SK-N-SH (cell line): ENCODE results near the gene COP1. TPM values are rescaled to one million over a fixed set of nuclear protein-coding genes. Genes with fewer than 3 reads are reported as not detected.

Experiments used
- CTCF ChIA-PET: fragments of 300-600, 350-600 bp; formaldehyde crosslinking; extraction: SDS; loops from one replicate; lab custom pipeline; 2021; lab: Yijun Ruan, JAX
- POLR2A ChIA-PET: fragments of 350-600 bp; sonication (Branson Sonifier 250); formaldehyde crosslinking; extraction: SDS; loops from one replicate; lab custom pipeline; 2020; ENCODE audit warnings: antibody characterized with exemption, inconsistent platforms; lab: Yijun Ruan, JAX
- DNase-seq: peaks from one replicate; pipeline ENCODE4 v3.0.0; 2012
- H2AFZ ChIP-seq: fragments of 200-600 bp; sonication (generic); 2 replicates; pipeline ENCODE4 v1.8.1; 2016; ENCODE audit warnings: antibody characterized with exemption, mild to moderate bottlenecking, low read depth
- H3F3A ChIP-seq: fragments of 200-600 bp; sonication (generic); replicated peaks from 2 replicates; pipeline ENCODE3; 2016; ENCODE audit warnings: antibody characterized with exemption, mild to moderate bottlenecking; ENCODE audit not compliant: insufficient read depth
- H3K27ac ChIP-seq, 2 experiments: fragments of 200-500 bp in 1 of 2; fragments of 200-600 bp in 1 of 2; sonication (Bioruptor generic) in 1 of 2; sonication (generic), shearing (Covaris generic) in 1 of 2; 2 replicates each; pipeline versions ENCODE4 v1.5.1 to v1.6.1; 2014 to 2016; ENCODE audit warnings: low read depth in 2 of 2, inconsistent platforms in 1 of 2, low read length in 1 of 2, mild to moderate bottlenecking in 1 of 2, mixed read lengths in 1 of 2
- H3K27me3 ChIP-seq: fragments of 200-600 bp; sonication (generic), shearing (Covaris generic); 2 replicates; pipeline ENCODE4 v1.6.1; 2016; ENCODE audit warnings: mixed run types; ENCODE audit not compliant: insufficient read depth
- H3K36me3 ChIP-seq, 2 experiments: fragments of 200-500 bp in 1 of 2; fragments of 200-600 bp in 1 of 2; sonication (Bioruptor generic) in 1 of 2; sonication (generic) in 1 of 2; replicated peaks in 1 of 2; 2 replicates each; pipeline versions ENCODE3 to v1.5.1; 2014 to 2016; ENCODE audit warnings: low read length in 1 of 2, mild to moderate bottlenecking in 1 of 2; ENCODE audit not compliant: insufficient read depth in 2 of 2, control insufficient read depth in 1 of 2
- H3K4me1 ChIP-seq, 2 experiments: fragments of 200-500 bp in 1 of 2; fragments of 200-600 bp in 1 of 2; sonication (Bioruptor generic) in 1 of 2; sonication (generic), shearing (Covaris generic) in 1 of 2; 2 replicates each; pipeline versions ENCODE4 v1.5.1 to v1.6.1; 2014 to 2016; ENCODE audit warnings: low read depth in 1 of 2, low read length in 1 of 2, mixed run types in 1 of 2; ENCODE audit not compliant: insufficient read depth in 2 of 2, control insufficient read depth in 1 of 2
- H3K4me2 ChIP-seq: fragments of 200-600 bp; sonication (generic), shearing (Covaris generic); 2 replicates; pipeline ENCODE4 v1.6.1; 2017; ENCODE audit warnings: mixed run types
- H3K4me3 ChIP-seq, 2 experiments: fragments of 200-500 bp in 1 of 2; fragments of 200-600 bp in 1 of 2; sonication (Bioruptor generic) in 1 of 2; sonication (generic), shearing (Covaris generic) in 1 of 2; 2 replicates each; pipeline versions ENCODE4 v1.5.1 to v1.8.1; 2014 to 2016; ENCODE audit warnings: low read depth in 2 of 2, inconsistent platforms in 1 of 2, low read length in 1 of 2, mild to moderate bottlenecking in 1 of 2, mixed read lengths in 1 of 2, moderate library complexity in 1 of 2
- H3K79me2 ChIP-seq: fragments of 200-600 bp; sonication (generic); 2 replicates; pipeline ENCODE4 v1.8.1; 2017; ENCODE audit warnings: mild to moderate bottlenecking; ENCODE audit not compliant: insufficient read depth
- H3K9ac ChIP-seq: fragments of 200-600 bp; sonication (generic); 2 replicates; pipeline ENCODE4 v1.6.1; 2017; ENCODE audit warnings: mixed run types
- H3K9me2 ChIP-seq: fragments of 200-600 bp; sonication (generic); 2 replicates; pipeline ENCODE4 v1.6.1; 2017; ENCODE audit warnings: mixed run types
- H3K9me3 ChIP-seq: fragments of 200-600 bp; sonication (generic); 2 replicates; pipeline ENCODE4 v1.6.1; 2017; ENCODE audit warnings: mixed run types, mild to moderate bottlenecking, moderate library complexity
- H4K20me1 ChIP-seq: fragments of 200-600 bp; sonication (generic); 2 replicates; pipeline ENCODE4 v1.6.1; 2017; ENCODE audit warnings: mild to moderate bottlenecking, mixed run types; ENCODE audit not compliant: insufficient read depth
- ELF1 ChIP-seq: IDR thresholded peaks from 2 replicates; pipeline ENCODE4 v1.4.0; 2012
- EP300 ChIP-seq, 2 experiments: IDR thresholded peaks; 2 replicates each; pipeline versions ENCODE4 v1.4.0 to v1.6.1; 2012; ENCODE audit warnings: borderline replicate concordance in 1 of 2, low read depth in 1 of 2, low read length in 1 of 2
- EZH2phosphoT487 ChIP-seq: fragments of 200-600 bp; sonication (generic); IDR thresholded peaks from 2 replicates; pipeline ENCODE4 v1.6.1; 2017; ENCODE audit warnings: low read depth, mixed run types, mild to moderate bottlenecking, antibody characterized with exemption, moderate library complexity, borderline replicate concordance
- FOSL2 ChIP-seq: IDR thresholded peaks from 2 replicates; pipeline ENCODE4 v1.4.0; 2012; ENCODE audit warnings: low read depth, mild to moderate bottlenecking, moderate library complexity, borderline replicate concordance
- FOXM1 ChIP-seq: IDR thresholded peaks from 2 replicates; pipeline ENCODE4 v1.4.0; 2012; ENCODE audit warnings: low read depth, mild to moderate bottlenecking
- NFIC ChIP-seq: IDR thresholded peaks from 2 replicates; pipeline ENCODE4 v1.4.0; 2012; ENCODE audit warnings: borderline replicate concordance
- NRF1 ChIP-seq: IDR thresholded peaks from 2 replicates; pipeline ENCODE4 v1.6.1; 2012; ENCODE audit warnings: low read depth, mild to moderate bottlenecking, low read length
- POLR2AphosphoS5 ChIP-seq: IDR thresholded peaks from 2 replicates; pipeline ENCODE4 v1.6.1; 2012; ENCODE audit warnings: low read depth, low read length
- RAD21 ChIP-seq: IDR thresholded peaks from 2 replicates; pipeline ENCODE4 v1.6.1; 2012; ENCODE audit warnings: mild to moderate bottlenecking, low read length
- SIN3A ChIP-seq: IDR thresholded peaks from 2 replicates; pipeline ENCODE4 v1.6.1; 2012; ENCODE audit warnings: low read depth, mild to moderate bottlenecking, low read length, moderate library complexity, borderline replicate concordance
- SMC3 ChIP-seq: IDR thresholded peaks from 2 replicates; pipeline ENCODE4 v1.6.1; 2012; ENCODE audit warnings: low read depth, low read length, improper control_type of control experiment
- TAF1 ChIP-seq: IDR thresholded peaks from 2 replicates; pipeline ENCODE4 v1.6.1; 2012; ENCODE audit warnings: low read depth, mild to moderate bottlenecking, low read length, moderate library complexity, borderline replicate concordance
- TCF12 ChIP-seq: IDR thresholded peaks from 2 replicates; pipeline ENCODE4 v1.4.0; 2012
- TEAD4 ChIP-seq: IDR thresholded peaks from 2 replicates; pipeline ENCODE4 v1.4.0; 2012; ENCODE audit warnings: mild to moderate bottlenecking, borderline replicate concordance; ENCODE audit not compliant: insufficient read depth
- YY1 ChIP-seq: IDR thresholded peaks from 2 replicates; pipeline ENCODE4 v1.4.0; 2012; ENCODE audit warnings: low read depth, mild to moderate bottlenecking
- polyA plus RNA-seq, 3 experiments: library from polyadenylated mRNA; depleted of rRNA; stranded (reverse); fragments of >200 nt; gene quantifications; 2 replicates each; pipeline ENCODE4 v1.2.3, GENCODE V29; 2012
- TF ChIP-seq, protein P1 (sequence below): IDR thresholded peaks from 2 replicates; pipeline ENCODE4 v1.4.0; 2012; ENCODE audit warnings: low read depth
- TF ChIP-seq, protein P2 (sequence below): IDR thresholded peaks from 2 replicates; pipeline ENCODE4; 2012
- TF ChIP-seq, protein P3 (sequence below): IDR thresholded peaks from 2 replicates; pipeline ENCODE4 v1.6.1; 2012; ENCODE audit warnings: mild to moderate bottlenecking, low read depth, low read length, moderate library complexity
- TF ChIP-seq, protein P4 (sequence below): fragments of 150-350 bp; IDR thresholded peaks from 2 replicates; pipeline ENCODE4 v1.6.1; 2016; ENCODE audit warnings: mild to moderate bottlenecking, low read depth, low read length

COP1 gene
- polyA plus RNA-seq, 1 of the 3 experiments (the other 2 are of a cell fraction), result 10.3 TPM

DNA sequence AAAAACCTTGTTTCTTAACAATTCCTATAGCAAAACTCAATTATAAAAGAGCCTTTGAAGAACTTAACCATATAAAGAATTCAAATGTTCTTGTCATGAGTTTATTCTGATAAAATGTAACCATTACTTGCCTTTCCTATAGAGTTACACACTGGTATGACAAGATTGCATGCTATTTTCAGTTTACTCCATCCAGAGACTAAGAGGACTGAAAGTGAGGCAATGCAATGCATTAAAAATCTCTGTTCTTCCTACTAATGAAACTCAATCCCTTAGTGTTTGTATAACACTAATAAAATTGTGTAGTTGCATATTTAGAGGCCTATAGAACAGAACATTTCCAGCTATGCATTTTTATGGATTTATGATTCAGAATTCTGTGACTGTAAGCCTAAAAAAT is 88.1 kb downstream of the COP1 start:
- Histone ChIP-seq H3K27ac (no peak overlapping the region), H3K9me3 (no peaks in the 10 kb centered on the region), H3K4me3 (no peak overlapping the region), H3K4me1 (no peaks in the 10 kb centered on the region), H3K9ac (no peak overlapping the region), H3K36me3 (peaks cover 4 to 40% of the 10 kb centered on the region in 2 experiments), H3K27me3 (no peaks in the 10 kb centered on the region), H3K9me2 (no peaks in the 10 kb centered on the region), H2AFZ (no peak overlapping the region), H3K4me2 (no peak overlapping the region), H4K20me1 (no peaks in the 10 kb centered on the region), H3F3A (peaks cover 4% of the 10 kb centered on the region), H3K79me2 (peaks cover 17% of the 10 kb centered on the region)
- POLR2A ChIA-PET, result interaction anchor here (0.6 kb wide), 1 partner anchor 211 kb away, joined by 3 read pairs; no protein-coding TSS in a partner anchor
- TF ChIP-seq, protein P1, sequence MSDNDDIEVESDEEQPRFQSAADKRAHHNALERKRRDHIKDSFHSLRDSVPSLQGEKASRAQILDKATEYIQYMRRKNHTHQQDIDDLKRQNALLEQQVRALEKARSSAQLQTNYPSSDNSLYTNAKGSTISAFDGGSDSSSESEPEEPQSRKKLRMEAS, result no peak
- no peak for TF ChIP-seq FOXM1
- TF ChIP-seq, protein P2, sequence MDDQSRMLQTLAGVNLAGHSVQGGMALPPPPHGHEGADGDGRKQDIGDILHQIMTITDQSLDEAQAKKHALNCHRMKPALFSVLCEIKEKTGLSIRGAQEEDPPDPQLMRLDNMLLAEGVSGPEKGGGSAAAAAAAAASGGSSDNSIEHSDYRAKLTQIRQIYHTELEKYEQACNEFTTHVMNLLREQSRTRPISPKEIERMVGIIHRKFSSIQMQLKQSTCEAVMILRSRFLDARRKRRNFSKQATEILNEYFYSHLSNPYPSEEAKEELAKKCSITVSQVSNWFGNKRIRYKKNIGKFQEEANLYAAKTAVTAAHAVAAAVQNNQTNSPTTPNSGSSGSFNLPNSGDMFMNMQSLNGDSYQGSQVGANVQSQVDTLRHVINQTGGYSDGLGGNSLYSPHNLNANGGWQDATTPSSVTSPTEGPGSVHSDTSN, result no peak
- no peak for TF ChIP-seq RAD21
- no peak for TF ChIP-seq EZH2phosphoT487
- TF ChIP-seq TEAD4, result no peak
- TF ChIP-seq, protein P3, sequence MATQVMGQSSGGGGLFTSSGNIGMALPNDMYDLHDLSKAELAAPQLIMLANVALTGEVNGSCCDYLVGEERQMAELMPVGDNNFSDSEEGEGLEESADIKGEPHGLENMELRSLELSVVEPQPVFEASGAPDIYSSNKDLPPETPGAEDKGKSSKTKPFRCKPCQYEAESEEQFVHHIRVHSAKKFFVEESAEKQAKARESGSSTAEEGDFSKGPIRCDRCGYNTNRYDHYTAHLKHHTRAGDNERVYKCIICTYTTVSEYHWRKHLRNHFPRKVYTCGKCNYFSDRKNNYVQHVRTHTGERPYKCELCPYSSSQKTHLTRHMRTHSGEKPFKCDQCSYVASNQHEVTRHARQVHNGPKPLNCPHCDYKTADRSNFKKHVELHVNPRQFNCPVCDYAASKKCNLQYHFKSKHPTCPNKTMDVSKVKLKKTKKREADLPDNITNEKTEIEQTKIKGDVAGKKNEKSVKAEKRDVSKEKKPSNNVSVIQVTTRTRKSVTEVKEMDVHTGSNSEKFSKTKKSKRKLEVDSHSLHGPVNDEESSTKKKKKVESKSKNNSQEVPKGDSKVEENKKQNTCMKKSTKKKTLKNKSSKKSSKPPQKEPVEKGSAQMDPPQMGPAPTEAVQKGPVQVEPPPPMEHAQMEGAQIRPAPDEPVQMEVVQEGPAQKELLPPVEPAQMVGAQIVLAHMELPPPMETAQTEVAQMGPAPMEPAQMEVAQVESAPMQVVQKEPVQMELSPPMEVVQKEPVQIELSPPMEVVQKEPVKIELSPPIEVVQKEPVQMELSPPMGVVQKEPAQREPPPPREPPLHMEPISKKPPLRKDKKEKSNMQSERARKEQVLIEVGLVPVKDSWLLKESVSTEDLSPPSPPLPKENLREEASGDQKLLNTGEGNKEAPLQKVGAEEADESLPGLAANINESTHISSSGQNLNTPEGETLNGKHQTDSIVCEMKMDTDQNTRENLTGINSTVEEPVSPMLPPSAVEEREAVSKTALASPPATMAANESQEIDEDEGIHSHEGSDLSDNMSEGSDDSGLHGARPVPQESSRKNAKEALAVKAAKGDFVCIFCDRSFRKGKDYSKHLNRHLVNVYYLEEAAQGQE, result no peak
- TF ChIP-seq ELF1, result no peak
- no peak for TF ChIP-seq YY1
- no peak for TF ChIP-seq FOSL2
- TF ChIP-seq NFIC, result no peak
- no peak for TF ChIP-seq EP300 (IDR thresholded peaks at IDR 0.05; ENCODE audit: borderline replicate concordance in 1 of 2, low read depth in 1 of 2, low read length in 1 of 2)
- no peak for TF ChIP-seq TAF1
- no peak for TF ChIP-seq POLR2AphosphoS5
- no peak for TF ChIP-seq NRF1
- no peak for TF ChIP-seq SMC3
- no peak for TF ChIP-seq SIN3A
- TF ChIP-seq, protein P4, sequence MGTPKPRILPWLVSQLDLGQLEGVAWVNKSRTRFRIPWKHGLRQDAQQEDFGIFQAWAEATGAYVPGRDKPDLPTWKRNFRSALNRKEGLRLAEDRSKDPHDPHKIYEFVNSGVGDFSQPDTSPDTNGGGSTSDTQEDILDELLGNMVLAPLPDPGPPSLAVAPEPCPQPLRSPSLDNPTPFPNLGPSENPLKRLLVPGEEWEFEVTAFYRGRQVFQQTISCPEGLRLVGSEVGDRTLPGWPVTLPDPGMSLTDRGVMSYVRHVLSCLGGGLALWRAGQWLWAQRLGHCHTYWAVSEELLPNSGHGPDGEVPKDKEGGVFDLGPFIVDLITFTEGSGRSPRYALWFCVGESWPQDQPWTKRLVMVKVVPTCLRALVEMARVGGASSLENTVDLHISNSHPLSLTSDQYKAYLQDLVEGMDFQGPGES, result no peak
- TF ChIP-seq TCF12, result no peak
- CTCF ChIA-PET, result no interaction called here
- no peak for DNase-seq
